Stimulated activated CD8-positive, alpha-beta memory T cell treated with anti-CD3 and anti-CD28 coated beads, Interleukin-12 subunit alpha, Interleukin-12 subunit beta, amount 100 ng/mL, for 24 hours (primary cell): ENCODE results near the gene ANGPTL4.

Experiments used
- DNase-seq: peaks from one replicate; pipeline ENCODE4 v3.0.0-alpha.2; 2020; ENCODE audit errors: extremely low read depth

ANGPTL4 gene

DNA sequence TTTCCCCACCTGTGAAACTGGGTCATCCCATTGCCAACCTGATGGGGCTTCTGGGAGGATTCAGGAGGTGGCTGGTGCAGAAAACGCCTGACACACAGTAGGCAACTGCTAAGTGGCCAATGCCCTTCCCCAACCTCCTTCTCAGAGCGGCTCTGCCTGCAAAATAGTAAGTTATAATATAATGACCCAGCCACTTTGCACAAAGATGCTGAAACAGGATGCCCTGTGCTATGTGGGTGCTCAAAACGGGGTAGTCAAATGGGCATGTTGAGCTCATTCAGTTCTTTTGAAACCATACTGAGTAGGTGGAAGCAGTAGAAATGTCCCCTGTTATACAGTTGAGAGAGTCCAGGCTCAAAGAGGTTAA lies 49.7 kb downstream of the ANGPTL4 start:
- no peak for DNase-seq

DNA sequence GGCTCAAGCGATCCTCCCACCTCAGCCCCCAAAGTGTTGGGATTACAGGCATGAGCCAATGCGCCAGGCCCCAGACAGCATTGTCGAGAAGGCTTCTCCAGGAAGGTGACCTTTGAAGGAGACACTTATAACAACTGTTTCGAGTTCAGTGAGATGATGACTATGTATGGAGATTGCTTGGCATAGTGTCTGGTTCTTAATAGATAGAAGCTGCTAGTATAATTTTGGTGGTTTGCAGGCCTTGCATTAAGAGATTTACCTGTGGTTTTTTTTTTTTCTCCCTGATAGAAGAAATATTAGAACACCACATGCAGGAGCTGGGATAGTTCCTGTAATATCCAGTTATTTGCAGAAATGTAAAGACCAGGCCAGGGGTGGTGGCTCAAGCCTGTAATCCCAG lies 52.8 kb downstream of the ANGPTL4 start:
- no peak for DNase-seq

DNA sequence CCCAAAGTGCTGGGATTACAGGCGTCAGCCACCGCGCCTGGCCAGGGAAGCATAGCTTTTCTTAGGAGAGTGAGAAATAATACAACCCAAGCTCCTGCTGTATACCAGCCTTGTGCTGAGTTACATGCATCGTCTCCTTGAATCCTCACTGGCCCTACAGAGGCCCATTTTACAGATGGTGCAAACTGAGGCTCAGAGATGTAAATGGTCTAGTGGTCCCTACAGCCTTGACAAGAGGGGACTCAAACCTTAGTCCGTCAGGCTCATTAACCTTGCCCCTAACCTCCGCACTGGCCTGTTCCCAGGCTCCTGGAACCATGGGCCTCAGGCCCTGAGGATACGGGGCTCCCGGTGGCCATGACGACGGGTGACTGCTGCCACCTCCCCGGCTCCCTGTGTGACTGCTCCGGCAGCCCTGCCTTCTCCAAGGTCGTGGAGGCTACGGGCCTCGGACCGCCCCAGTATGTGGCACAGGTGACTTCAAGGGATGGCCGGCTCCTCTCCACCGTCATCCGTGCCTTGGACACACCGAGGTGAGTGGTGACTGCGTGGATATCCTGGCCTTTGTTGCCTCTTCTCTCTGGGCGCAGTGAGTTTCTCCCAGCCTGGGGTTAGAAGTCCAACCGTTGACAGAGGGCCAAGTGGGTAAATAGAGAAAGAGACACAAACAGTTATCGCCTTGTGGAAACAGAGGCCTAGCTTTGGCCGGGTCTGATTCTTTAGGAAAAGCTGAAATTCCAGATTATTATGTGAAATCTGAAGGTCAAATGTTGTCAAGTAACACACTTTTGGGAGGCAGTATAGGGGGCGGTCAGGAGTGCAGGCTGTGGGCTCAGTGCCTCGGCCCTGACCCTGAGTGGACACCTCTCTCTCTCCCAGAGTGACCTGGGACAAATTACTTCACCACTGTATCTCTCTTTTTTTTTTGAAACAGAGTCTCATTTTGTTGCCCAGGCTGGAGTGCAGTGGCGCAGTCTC lies 57.8 kb downstream of the ANGPTL4 start:
- DNase-seq, result no peak

DNA sequence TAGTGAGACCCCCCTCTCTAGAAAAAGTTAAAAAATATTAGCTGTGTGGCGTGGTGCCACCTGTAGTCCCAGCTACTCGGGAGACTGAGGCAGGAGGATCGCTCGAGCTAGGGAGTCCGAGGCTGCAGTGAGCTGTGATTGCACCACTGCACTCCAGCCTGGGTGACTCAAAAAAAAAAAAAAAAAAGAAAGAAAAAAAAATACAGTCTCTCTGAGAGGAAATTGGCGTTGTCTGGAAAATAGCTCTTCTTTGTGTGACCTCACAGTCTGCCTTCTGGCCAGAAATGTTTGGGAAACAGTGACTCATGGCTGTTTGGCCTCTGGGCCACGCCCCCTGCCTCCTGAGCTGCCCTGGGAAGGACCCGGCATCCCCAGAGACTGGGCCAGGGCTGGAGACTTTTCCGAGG lies 59.9 kb downstream of the ANGPTL4 start:
- no peak for DNase-seq
